GM21423 (cell line): ENCODE data around the gene LEP.
"Not testable (repeated sequence)": the region's sequence is repeated elsewhere in the genome, so short reads cannot be mapped to it uniquely, and the experiment has no call there.

ENCODE experiments used
- ATAC-seq: cut with Tn5 transposase; IDR thresholded peaks from one replicate; pipeline ENCODE4 v1.9.1; 2021; ENCODE audit warnings: mild to moderate bottlenecking, moderate library complexity; ENCODE audit not compliant: unreplicated experiment

Gene LEP

DNA sequence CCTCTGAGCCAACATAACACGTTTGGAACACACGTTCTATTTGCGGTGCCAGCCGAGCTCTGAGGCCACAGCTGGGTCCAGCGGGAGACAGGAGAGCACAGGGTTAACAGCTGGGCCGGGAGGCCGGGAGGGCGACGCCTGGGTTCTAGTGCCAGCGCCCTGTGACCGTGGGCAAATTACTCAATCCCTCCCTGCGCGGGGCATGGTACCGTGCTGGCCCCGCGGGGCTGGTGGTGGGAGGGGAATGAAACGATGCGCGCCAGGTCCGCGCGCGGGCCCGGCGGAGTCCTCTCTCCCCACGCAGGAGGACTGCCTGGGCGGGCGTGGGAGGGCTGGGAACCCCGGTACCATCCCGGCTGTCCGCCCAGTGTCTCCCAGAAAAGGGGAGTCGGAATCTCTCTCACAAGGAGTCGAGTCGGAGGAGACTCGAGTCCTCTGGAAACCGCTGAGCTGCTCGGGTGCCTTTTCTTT is 30.4 kb downstream of the LEP start:
- no peak for ATAC-seq

DNA sequence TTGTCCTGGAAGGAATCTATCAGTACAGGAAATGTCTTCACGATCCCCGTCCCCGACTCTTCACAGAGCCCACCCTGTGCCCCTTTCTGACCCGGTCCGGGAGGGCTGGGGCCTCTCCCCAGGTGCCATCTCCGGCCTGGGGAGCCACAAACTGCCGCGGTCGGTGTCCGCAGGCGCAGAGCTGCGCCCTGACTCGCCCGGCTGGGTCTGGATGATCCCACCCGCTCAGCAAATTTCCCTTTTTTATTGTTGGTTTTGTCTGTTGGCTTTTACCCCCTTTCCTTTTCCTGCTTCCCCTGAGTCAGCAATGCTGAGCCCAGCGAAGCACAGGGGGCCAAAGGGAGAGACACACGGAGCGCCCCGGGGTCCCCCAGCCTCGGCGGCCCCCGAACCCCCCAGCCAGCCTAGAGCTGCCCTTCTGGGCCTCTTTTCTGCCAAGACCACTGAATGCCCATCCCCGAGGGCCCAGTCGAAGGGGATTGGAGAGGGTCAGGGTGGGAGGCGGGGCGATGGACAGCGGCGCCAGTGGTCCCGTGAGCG is 30.9 kb downstream of the LEP start:
- no peak for ATAC-seq

DNA sequence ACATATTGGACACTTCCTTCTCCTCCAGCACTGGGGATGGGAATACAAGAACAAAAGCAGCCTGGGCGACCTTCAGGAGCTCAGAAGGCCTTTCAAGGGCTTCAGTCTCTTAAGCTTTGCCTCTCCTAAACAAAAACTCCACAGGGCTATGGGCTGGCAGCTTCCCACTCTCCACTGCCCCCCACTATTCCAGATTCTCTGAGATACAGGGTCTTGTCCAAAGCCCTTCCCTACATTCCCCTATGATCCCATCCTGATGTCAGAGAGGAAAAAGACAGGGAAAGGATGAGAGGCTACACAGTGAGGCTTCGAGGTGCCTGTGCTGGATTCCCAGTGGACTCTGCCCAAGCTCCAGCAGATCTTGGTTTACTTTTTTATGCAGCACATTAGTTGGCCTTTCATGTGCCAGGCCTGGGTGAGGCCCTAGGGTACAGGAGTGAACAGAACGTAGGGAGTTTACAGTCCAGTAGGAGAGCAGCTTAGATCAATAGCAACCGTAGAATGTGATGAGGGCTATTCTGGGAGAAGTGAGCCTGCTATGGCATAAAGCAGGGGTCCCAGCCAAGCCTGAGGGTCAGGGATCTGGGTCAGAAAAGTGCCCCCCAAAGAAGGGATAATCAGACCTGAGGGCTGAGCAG is 33.3 kb downstream of the LEP start:
- ATAC-seq: no peak

DNA sequence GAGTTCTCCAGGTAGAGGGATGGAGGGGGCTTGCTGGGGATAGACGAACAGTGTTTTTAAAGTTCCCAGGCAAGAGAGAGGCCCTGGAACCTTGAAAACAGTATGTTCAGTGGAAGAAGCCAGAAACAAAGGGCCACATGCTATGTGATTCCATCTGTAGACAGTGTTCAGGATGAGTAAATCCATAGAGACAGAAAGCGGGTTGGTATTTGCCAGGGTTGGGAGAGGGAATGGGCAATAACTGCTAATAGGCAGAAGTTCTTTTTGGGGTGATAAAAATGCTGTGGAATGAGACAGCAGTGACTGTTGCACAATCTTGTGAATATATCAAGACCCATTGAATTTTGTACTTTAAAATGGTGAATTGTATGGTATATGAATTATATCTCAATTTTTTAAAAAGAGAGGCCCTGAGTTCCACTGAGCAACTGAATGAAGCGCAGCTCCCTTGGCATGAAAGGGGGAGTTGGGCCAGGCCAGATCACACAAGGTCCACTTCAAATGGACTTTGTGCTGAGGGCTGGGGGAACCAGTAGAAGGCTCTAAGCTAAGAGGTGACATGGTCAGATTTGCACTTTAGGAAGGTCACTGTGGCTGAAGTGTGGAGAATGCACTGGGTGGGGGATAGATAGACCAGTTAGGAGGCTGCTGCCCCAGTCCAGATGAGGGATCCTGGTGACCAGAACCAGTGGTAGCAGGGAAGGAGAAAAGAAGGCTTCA is 34.0 kb downstream of the LEP start:
- ATAC-seq: no peak

DNA sequence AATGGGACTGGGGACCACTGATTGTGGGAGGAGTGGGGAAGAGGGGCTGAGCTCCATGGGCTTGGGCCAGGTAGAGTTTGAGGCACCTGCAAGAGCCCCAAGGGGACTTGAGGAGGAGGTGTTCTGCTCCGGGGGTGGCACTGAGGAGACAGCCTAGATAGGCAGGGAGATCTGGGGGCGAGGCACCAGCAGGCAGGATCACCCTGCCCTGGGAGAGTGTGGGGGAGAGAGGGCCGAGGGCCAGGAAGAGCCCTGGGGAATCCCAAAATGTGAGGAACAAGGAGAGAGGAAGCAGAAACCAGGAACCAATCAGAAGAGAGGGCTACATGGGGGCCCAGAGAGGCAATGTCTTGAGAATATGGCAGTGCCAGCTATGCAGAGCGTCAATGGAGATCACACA is 34.6 kb downstream of the LEP start:
- no peak for ATAC-seq

DNA sequence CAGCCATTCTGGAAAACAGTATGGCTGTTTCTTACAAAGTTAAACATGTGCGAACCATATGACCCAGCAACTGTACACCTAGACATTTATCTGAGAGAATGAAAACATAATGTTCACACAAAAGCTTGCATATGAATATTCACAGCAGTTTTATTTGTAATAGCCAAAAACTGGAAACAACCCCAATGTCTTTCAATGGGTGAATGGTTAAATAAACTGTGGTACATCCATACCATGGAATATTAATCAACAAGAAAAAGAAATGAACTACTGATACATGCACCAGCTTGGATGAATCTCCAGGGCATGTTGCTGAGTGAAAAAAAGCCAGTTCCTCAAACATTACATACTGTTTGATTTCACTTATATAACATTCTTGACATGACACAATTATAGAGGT is 37.3 kb downstream of the LEP start:
- no peak for ATAC-seq

DNA sequence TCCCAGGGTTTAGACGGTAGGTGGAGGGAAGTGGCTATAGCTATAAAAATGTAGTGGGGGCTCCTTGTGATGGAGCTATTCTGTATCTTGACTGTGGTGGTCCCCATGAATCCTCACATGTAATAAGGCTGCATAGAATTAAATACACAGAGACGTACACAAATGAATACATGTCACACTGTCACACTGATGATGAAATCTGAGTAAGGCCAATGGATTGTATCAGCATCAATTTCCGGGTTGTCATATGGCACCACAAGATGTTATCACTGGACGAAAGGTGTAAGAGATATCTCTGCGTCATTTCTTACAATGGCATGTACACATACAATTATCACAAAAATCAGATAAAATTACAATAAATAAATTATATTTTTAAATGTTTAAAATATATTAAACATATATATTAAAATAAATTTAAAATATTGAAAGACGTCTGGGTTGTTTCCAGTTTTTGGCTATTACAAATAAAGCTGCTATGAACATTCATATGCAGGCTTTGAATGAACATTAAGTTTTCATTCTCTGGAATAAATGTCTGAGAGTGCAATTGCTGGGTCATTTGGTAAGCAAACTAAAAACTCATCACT is 38.1 kb downstream of the LEP start:
- ATAC-seq: no peak

DNA sequence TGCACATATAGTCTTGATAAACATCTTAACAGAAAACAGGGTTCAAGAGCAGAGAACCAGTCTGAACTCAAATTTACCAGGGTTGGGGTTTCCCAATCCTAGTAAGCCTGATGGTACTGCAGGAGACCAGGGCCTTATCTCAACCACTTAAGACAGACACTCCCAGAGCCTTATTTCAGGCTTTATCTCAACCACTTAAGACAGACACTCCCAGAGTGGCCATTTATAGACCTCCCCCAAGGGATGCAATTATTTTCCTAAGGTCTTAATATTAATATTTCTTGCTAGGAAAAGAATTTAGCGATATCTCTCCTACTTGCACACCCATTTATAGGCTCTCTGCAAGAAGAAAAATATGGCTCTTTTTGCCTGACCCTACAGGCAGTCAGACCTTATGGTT is 39.4 kb downstream of the LEP start:
- not testable (repeated sequence) for ATAC-seq

DNA sequence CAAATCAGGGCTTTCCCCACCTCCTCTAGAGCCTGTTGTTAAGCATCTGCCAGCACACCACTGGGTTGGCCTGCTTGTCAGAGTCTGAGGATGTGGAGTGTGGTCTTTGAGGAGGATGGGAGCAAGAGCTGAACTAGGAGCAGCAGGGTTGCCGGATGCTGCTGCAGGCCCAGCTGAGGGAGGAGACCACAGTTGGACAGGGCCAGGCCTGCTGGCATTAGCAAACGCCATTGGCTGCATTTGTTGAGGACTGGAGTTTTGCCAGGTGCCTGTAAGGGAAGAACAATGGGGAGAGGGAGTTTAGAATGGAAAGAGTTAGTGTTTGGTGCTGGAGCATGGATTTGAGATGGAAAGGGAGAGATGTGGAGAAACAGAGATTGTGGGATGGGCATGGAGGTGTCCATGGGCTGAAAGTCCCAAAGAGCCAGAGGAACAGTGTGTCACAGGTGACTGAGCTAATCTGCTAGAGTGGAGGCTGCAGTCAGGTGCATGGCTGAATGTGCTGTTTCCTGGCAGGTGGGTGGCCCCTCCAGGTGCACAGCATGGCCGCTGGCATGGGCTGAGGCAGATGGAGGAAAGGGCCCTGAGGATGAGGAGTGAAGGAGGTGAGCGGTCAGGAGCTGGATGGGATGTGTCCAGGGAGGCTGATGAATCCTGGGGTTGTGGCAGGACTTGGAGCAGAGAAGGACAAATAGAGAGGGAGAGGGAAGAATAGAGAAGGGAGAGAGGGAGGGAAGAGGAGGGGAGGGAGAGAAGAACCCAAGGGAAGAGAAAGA is 40.7 kb downstream of the LEP start:
- ATAC-seq: no peak

DNA sequence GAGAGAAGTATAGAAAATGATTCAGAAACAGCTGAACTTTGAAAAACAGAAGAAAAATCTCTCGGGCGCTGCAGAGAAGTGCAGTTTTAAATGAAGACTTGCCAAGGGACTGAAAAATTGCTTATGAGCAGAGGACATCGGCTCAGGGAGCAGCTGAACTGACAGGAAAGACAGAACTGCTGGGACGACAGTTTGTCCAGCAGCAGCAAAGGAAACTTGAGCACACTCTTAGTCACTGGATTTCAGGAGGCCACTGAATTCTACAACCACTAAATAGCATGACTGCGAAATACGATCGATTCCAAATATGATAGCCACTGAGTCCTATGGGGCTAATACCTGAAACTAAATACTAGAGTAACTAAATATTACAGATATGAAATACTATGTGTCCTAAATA is 43.0 kb downstream of the LEP start:
- no peak for ATAC-seq

DNA sequence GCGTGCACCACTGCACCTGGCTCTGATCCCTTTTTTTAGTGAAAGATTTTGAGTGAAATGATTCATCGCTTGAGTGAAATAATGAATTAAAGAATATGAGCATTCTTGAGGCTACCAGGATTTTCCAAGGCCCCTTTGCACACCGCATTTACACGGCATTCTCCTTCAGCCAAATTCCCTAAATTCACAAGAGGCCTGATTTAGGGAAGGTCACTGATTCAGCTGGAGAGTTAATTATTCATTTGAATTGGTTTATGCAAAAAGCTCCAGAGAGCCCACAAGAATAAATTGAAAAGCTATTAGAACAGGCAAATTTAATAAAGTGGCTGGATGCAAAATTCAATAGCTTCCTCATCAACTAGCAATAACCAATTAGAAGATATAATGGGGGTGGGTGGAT is 46.5 kb downstream of the LEP start:
- no peak for ATAC-seq

DNA sequence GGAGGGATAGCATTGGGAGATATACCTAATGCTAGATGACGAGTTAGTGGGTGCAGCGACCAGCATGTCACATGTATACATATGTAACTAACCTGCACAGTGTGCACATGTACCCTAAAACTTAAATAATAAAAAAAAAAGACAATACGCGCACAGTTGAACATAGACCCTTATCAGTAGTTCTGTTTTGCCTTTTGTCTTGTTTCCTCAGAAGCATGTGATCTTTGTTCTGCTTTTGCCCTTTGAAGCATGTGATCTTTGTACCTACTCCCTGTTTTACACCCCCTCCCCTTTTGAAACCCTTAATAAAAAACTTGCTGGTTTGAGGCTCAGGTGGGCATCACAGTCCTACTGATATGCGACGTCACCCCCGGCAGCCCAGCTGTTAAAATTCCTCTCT is 56.9 kb downstream of the LEP start:
- not testable (repeated sequence) for ATAC-seq

DNA sequence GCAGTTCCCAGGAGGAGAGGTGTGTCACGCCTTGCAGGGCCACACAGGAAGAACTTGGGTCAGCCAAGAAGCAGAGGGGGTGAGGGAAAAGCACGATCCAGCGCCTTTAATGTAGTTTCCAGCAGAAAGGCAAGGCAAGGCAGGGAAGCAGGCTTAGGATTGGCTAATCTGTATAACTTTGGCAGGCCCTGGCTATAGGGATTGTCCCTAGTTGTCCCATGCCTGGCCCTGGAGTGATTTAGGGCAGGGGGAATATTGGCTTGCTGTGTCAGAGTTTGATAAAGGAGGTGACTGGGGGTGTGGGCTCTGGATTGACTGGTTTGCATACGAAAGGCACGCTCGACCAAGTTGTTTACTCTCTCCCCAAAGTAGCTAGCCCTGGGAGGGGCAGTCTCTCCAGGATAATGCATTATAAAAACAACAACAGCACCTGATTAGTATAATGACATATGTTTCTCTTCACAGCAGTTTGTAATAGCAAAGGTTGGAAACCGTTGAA is 58.1 kb downstream of the LEP start:
- no peak for ATAC-seq

DNA sequence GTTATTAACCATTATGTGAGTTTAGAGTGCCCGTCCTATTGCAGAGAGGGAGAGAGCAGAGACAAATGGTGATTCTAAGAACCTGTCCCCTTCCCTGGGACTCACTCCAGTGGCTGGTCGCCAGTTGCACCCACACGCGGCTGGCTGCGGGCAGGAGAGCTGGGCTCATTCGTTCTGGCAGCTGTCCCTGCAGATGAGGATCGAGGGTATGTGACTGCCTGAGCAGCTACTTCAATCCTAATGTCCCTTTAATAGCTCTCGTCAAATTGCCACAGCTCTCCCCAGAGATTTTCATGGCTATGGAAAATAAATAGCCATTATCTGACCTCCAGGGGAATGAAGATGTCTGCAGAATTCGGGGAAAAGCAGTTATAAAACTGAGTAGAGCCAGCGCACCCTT is 61.1 kb downstream of the LEP start:
- ATAC-seq: no peak

DNA sequence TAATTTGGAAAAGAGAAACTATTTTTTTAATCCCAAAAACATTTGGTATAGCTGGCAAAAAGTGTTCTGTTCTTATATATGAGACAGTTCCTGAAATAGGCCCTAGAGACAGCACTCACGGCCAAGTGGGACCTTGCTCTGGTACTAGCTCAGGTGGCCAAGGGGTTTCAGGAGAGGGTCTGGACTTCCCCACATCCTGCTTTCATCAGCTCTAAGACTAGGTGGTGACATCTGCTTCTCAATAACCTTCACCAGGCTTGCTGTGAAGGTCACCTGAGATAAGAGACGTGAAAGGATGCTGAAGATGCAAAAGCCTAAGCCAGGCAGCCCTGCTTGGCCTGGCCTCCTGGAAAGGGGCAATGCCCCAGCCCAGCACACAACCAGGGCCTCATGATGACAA is 62.1 kb downstream of the LEP start:
- no peak for ATAC-seq

DNA sequence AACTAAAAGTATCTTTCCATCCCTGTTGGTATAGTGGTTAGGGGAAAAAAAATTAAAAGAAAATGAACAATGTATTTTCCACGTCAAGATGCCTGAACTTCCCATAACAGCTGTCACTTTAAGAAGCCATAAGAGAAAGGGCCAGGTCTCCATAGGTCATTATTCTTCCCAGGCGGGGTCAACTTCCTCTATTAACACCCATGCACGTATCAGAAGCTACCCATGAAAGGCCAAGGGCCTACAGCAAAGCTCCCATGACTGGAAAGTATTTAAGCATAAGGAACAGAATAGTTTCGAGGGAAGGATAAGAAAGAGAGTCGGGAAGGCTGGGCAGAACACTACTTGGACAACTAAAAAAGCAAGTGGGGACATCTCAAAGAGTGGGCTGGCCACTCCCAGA is 62.6 kb downstream of the LEP start:
- no peak for ATAC-seq

DNA sequence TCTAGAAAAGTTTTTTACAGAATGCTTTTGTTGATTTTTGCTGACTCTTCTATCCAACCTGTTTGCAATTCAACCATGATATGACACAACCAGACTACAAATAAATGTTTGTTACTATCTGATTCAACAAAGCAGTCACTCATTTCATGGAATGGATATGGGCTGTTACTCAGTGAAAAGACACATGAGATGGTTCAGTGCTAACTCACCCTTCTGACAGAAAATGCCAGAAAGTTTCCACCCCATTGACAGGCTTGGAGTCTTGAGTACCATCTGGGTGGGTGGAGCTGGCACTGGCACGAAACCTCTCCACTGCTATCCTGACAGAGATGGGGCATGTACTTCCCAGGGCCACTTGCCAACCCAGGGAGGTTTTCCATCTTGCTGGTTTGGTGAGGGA is 63.1 kb downstream of the LEP start:
- ATAC-seq: no peak

DNA sequence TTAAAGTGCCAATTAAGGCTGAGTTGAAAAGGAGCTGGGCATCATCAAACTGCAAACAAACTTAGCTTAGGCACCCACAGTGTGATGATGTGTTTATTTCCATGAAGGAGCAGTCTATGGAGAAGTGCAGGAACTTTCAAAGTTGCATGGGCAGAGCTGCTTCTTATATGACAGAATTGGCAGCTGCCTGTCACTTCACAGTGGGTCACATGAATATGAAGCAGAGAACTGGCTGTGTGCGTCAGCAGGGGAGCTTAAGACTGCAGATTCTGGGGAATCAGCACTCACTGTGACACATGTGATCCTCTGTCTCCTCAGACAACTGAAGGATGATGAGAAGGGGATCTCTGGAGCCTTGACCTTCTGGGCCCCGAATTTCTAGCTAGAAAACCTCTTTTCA is 66.0 kb downstream of the LEP start:
- no peak for ATAC-seq
